Heart right ventricle (tissue), 16 donors: ENCODE results near the gene DYSF. TPM values are rescaled to one million over a fixed set of nuclear protein-coding genes. Genes with fewer than 3 reads are reported as not detected.

Experiments used
- ATAC-seq, 8 donors: fragments of 200-7000 bp; cut with Tn5 transposase; one replicate each; pipeline ENCODE4 v1.9.1; 2020; ENCODE audit warnings: mild to moderate bottlenecking in 8 of 8, moderate library complexity in 8 of 8, moderate number of reproducible peaks in 1 of 8
- DNase-seq, 2 donors: peaks; one replicate each; pipeline ENCODE4 v3.0.0-alpha.2; 2020
- H3K27ac ChIP-seq, 10 donors: fragments of 200-600 bp; sonication (generic) in 2 of 10; one replicate each; pipeline versions ENCODE4 v1.5.0 to v1.8.0; 2020 to 2022; ENCODE audit warnings: mild to moderate bottlenecking in 3 of 10
- H3K27me3 ChIP-seq, 7 donors: fragments of 200-600 bp; one replicate each; pipeline ENCODE4 v1.8.0; 2021 to 2022; ENCODE audit warnings: mild to moderate bottlenecking in 2 of 7
- H3K36me3 ChIP-seq, 9 donors: fragments of 200-600 bp; sonication (generic) in 1 of 9; one replicate each; pipeline versions ENCODE4 v1.5.0 to v1.8.0; 2020 to 2022; ENCODE audit warnings: mild to moderate bottlenecking in 2 of 9
- H3K4me1 ChIP-seq, 9 donors: fragments of 200-600 bp; sonication (generic) in 1 of 9; one replicate each; pipeline versions ENCODE4 v1.5.0 to v1.8.0; 2020 to 2022; ENCODE audit warnings: mild to moderate bottlenecking in 4 of 9
- H3K4me3 ChIP-seq, 10 donors: fragments of 200-600 bp; sonication (generic) in 2 of 10; one replicate each; pipeline versions ENCODE4 v1.5.0 to v1.8.0; 2020 to 2022; ENCODE audit warnings: mild to moderate bottlenecking in 7 of 10, moderate library complexity in 2 of 10
- H3K9me3 ChIP-seq, 11 donors: fragments of 200-600 bp in 10 of 11; sonication (generic) in 2 of 11; one replicate each; pipeline versions ENCODE4 v1.5.0 to v1.8.0; 2013 to 2022; ENCODE audit warnings: mild to moderate bottlenecking in 2 of 11, control low read depth in 1 of 11, moderate library complexity in 1 of 11
- CTCF ChIP-seq, 9 donors: fragments of 200-600 bp; sonication (generic) in 2 of 9; IDR thresholded peaks; one replicate each; pipeline versions ENCODE4 v1.5.0 to v1.8.0; 2021 to 2022; ENCODE audit warnings: antibody characterized with exemption in 9 of 9, mild to moderate bottlenecking in 5 of 9, moderate library complexity in 1 of 9
- WGBS, 2 donors: extraction: QIAGEN DNeasy Blood & Tissue Kit; methylation state at CpG; one replicate each; pipeline ENCODE4 v1.1.7; 2013; ENCODE audit warnings: inconsistent platforms in 1 of 2; 5-methylcytosine and 5-hydroxymethylcytosine counted together
- intact Hi-C, 10 donors: fragments of 100-400 bp; cut with DNase I; formaldehyde crosslinking; loops; one replicate each; pipeline versions ENCODE4 v1.11.1 to v1.14.2; 2022
- polyA plus RNA-seq, 2 donors: library from polyadenylated mRNA; stranded (reverse); fragments of 200-250 nt; gene quantifications; one replicate each; pipeline ENCODE4 v1.2.3, GENCODE V29; 2013
- total RNA-seq, 10 donors: library from RNA; stranded (reverse); fragmentation: NEBNext Ultra II Directional in 3 of 10; extraction: Animal tissue kit (Norgen Biotek cat#: 25700) in 3 of 10; gene quantifications; one replicate each; pipeline versions ENCODE4 v1.2.1 to v1.2.4, GENCODE V29; 2021 to 2023
- donor health status: Arrhythmogenic right ventricular cardiomyopathy.
- donor health status: ischemic (EF 13 %, LVEDD 7.1; RV severe dilation, severe dysfunction).
- donor health status: healthy with polysubstance abuse.
- donor health status: DM: no; HTN: yes; CAD: no.
- donor health status: DM: no; HTN: no; CAD: no.
- donor health status: ischemic (EF 25% LVEDD 6.9; RV normal size, moderate dysfunction).
- donor health status: ischemic (EF 25% LVEDD 5.7; RV mildly dilated, moderate dysfunction).
- donor health status: healthy.
- donor health status: DM: yes; HTN: yes; CAD: no.
- donor health status: Ischemic cardiomyopathy.
- donor health status: ischemic (EF 35%, LVEDD 5.7; RV mildly dilated, moderate dysfunction).
- donor health status: nonischemic (EF 11% LVEDD 7.7; RV severe dilation, severe dysfunction).
- donor health status: DM: yes; HTN: yes; CAD: no.
- donor health status: PGD.
- donor health status: ischemic (EF 29% LVEDD 5.4; RV normal size, mild dysfunction).
- donor health status: nonischemic (EF 23%, LVEDD 6.1; RV moderate dilation, normal function).

Gene DYSF
- total and polyA plus RNA-seq, 12 donors: 20.6 to 100 (median 64.8) TPM

- peaks cover 0 to 3% (median 0%) of the 10 kb centered on the region in 7 donors for H3K27me3 ChIP-seq
- 84 to 90% methylated on average over 10 of the region's 10 CpGs for WGBS, 2 donors
- H3K36me3 ChIP-seq: peaks cover 0 to 13% (median 0%) of the 10 kb centered on the region in 9 donors
- peaks cover 0 to 33% (median 5%) of the 10 kb centered on the region in 9 donors for H3K4me1 ChIP-seq
- no peaks in the 10 kb centered on the region for H3K9me3 ChIP-seq
- DNase-seq (no peak), ATAC-seq (no peak)
- no peak for TF ChIP-seq CTCF (IDR thresholded peaks at IDR 0.05)
- H3K4me3 ChIP-seq: no peak overlapping the region
- H3K27ac ChIP-seq: no peak overlapping the region
- intact Hi-C loops: no loop called here
Observed at GRCh38 chr2:71692621-71693277, 239.4 kb downstream of the DYSF start.

GRCh38 chr2:71693286-71694270, 240.2 kb downstream of the DYSF start:
- peaks cover 0 to 3% (median 0%) of the 10 kb centered on the region in 7 donors for H3K27me3 ChIP-seq
- 90 to 92% methylated on average over 19 of the region's 19 CpGs for WGBS, 2 donors
- H3K4me3 ChIP-seq: no peak overlapping the region
- H3K27ac ChIP-seq: no peak overlapping the region
- DNase-seq (no peak), ATAC-seq (no peak)
- intact Hi-C loops: no loop called here
- no peak for TF ChIP-seq CTCF (IDR thresholded peaks at IDR 0.05)
- peaks cover 0 to 5% (median 0%) of the 10 kb centered on the region in 9 donors for H3K36me3 ChIP-seq
- H3K4me1 ChIP-seq: peaks cover 0 to 33% (median 5%) of the 10 kb centered on the region in 9 donors
- H3K9me3 ChIP-seq: no peaks in the 10 kb centered on the region

GRCh38 chr2:71694501-71695234, 241.3 kb downstream of the DYSF start:
- Histone ChIP-seq H3K4me1 (peaks cover 0 to 29% (median 7%) of the 10 kb centered on the region in 9 donors), H3K27ac (no peak overlapping the region), H3K36me3 (no peaks in the 10 kb centered on the region), H3K4me3 (no peak overlapping the region), H3K9me3 (no peaks in the 10 kb centered on the region), H3K27me3 (peaks cover 0 to 3% (median 0%) of the 10 kb centered on the region in 7 donors)
- 89 to 91% methylated on average over 14 of the region's 14 CpGs for WGBS, 2 donors
- ATAC-seq (no peak), DNase-seq (no peak)
- no peak for TF ChIP-seq CTCF (IDR thresholded peaks at IDR 0.05)
- intact Hi-C loops: no loop called here
